IMR-90 (cell line): ENCODE data around the gene AK1. TPM values are rescaled to one million over a fixed set of nuclear protein-coding genes. Genes with fewer than 3 reads are reported as not detected.

Source experiments
- CEBPB ChIP-seq: IDR thresholded peaks from 2 replicates; pipeline ENCODE4 v1.6.1; 2012; ENCODE audit warnings: low read depth, low read length, improper control_type of control experiment
- CHD1 ChIP-seq: IDR thresholded peaks from 2 replicates; pipeline ENCODE4 v1.6.1; 2012; ENCODE audit warnings: low read depth, low read length, improper control_type of control experiment
- MAZ ChIP-seq: IDR thresholded peaks from 2 replicates; pipeline ENCODE4 v1.6.1; 2012; ENCODE audit warnings: low read depth, mild to moderate bottlenecking, low read length, improper control_type of control experiment, moderate library complexity, borderline replicate concordance
- POLR2A ChIP-seq: IDR thresholded peaks from 2 replicates; pipeline ENCODE4 v1.6.1; 2012; ENCODE audit warnings: mild to moderate bottlenecking, low read depth, low read length
- polyA plus RNA-seq, 3 experiments: library from polyadenylated mRNA; depleted of rRNA; stranded (reverse); fragments of >200 nt; gene quantifications; 2 replicates each; pipeline ENCODE4 v1.2.3, GENCODE V29; 2012; ENCODE audit warnings: low replicate concordance in 1 of 3
- total RNA-seq: library from RNA; depleted of rRNA; stranded (reverse); fragments of >200 nt; gene quantifications from 2 replicates; pipeline ENCODE4 v1.2.3, GENCODE V29; 2012
- TF ChIP-seq, protein P1 (sequence below): fragments of 150-350 bp; IDR thresholded peaks from 2 replicates; pipeline ENCODE4 v1.6.1; 2016; ENCODE audit warnings: low read depth, mild to moderate bottlenecking, low read length, moderate library complexity, borderline replicate concordance

Gene AK1
- total and polyA plus RNA-seq, 2 of the 4 experiments (the other 2 are of a cell fraction), result 44.8 to 119 TPM

GRCh38 chr9:127876764-127877562 lies 512 bp downstream of the AK1 start (continued):
- TF ChIP-seq, protein P1, sequence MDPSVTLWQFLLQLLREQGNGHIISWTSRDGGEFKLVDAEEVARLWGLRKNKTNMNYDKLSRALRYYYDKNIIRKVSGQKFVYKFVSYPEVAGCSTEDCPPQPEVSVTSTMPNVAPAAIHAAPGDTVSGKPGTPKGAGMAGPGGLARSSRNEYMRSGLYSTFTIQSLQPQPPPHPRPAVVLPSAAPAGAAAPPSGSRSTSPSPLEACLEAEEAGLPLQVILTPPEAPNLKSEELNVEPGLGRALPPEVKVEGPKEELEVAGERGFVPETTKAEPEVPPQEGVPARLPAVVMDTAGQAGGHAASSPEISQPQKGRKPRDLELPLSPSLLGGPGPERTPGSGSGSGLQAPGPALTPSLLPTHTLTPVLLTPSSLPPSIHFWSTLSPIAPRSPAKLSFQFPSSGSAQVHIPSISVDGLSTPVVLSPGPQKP, result no peak
- TF ChIP-seq POLR2A, result no peak
- no peak for TF ChIP-seq MAZ
- TF ChIP-seq CEBPB, result no peak
- no peak for TF ChIP-seq CHD1
